ENCODE data around the gene PCDH9.

- TF ChIP-seq POLR2A (IDR thresholded peaks at IDR 0.05; ENCODE audit: low read depth, low read length) (no peak), POLR2AphosphoS5 (IDR thresholded peaks at IDR 0.05; ENCODE audit: low read depth, low read length) (no peak), TAF1 (IDR thresholded peaks at IDR 0.05; ENCODE audit: borderline replicate concordance, low read depth, low read length) (no peak)
These were observed 62.7 kb downstream of the PCDH9 start for GRCh38 chr13:67167420-67167819.
